GM18505 (cell line): ENCODE measurements around the gene XRN2.

Source experiments
- ATAC-seq: cut with Tn5 transposase; IDR thresholded peaks from one replicate; pipeline ENCODE4 v1.9.1; 2021; ENCODE audit not compliant: unreplicated experiment
- POLR2A ChIP-seq: IDR thresholded peaks from 4 replicates; pipeline ENCODE4 v1.6.1; 2011; ENCODE audit warnings: borderline replicate concordance; ENCODE audit not compliant: insufficient read depth, insufficient read length; ENCODE audit errors: extremely low read depth

The XRN2 gene

DNA sequence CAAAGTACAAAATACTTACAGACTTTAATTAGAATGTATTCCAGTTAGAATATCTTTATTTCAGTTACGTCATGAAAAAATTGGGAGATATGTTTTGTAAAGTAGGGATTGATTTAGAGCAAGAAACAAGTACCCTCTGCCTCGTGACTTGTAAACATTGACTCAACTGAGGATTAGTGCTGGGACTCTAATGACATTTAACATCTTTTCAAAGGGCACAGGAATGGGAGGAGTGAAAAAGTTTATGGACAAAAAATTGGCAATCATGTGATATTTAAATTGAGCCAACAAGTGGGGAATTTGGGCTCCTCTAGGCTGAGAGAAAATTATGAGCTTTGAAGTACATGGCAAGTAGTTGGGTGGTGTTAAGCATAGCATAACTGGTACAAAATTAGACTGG is 68.9 kb downstream of the XRN2 start:
- no peak for TF ChIP-seq POLR2A
- no peak for ATAC-seq

GRCh38 chr20:21373436-21373835 is 70.3 kb downstream of the XRN2 start:
- TF ChIP-seq POLR2A, result no peak
- ATAC-seq, result no peak

DNA sequence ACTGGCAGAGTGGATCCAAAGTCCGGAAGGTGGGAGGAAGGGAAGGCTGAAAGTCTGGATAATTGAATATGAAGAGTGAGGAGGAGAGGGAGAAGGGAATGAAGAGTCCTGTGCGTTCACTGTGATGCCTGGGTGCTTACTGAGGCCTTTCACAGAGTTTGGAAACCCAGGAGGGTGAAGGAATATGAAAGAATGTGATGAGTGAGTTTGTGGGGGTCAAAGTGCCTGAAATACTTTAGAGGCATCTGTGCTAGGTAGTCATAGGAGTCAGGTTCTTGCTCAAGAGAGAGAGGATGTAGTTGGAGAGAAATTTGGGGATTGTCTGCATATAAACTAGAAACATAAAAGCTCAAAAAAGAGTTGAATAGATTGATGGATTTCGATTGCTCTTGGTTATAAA is 73.5 kb downstream of the XRN2 start:
- no peak for ATAC-seq
- no peak for TF ChIP-seq POLR2A

DNA sequence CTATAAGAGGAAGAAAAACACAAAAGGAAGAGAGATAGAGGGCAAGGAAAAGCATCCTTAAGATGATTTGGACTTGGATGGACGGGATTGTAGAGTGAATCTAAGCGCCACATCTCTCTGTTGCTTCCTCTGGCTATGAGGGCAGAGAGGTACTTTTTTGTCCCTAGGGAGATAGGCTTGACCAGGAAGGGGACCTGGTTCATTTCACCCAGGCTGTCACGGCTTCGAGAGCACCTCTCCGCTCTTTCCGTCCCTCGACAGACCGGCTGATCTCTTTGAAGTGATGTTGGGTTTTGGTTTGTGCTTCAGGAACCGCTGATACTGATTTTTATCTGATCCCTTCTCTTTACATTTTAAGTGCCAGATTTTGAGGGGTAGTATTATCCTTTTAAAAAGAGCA is 74.6 kb downstream of the XRN2 start:
- no peak for TF ChIP-seq POLR2A
- ATAC-seq, result no peak

GRCh38 chr20:21378259-21378658 is 75.1 kb downstream of the XRN2 start:
- no peak for ATAC-seq
- TF ChIP-seq POLR2A, result no peak

GRCh38 chr20:21380711-21381110 is 77.6 kb downstream of the XRN2 start:
- no peak for ATAC-seq
- no peak for TF ChIP-seq POLR2A

- no peak for TF ChIP-seq POLR2A
- no peak for ATAC-seq
Observed at GRCh38 chr20:21381619-21382018, 78.5 kb downstream of the XRN2 start.

- ATAC-seq, result no peak
- no peak for TF ChIP-seq POLR2A
Observed at GRCh38 chr20:21384308-21384892, 81.3 kb downstream of the XRN2 start.

DNA sequence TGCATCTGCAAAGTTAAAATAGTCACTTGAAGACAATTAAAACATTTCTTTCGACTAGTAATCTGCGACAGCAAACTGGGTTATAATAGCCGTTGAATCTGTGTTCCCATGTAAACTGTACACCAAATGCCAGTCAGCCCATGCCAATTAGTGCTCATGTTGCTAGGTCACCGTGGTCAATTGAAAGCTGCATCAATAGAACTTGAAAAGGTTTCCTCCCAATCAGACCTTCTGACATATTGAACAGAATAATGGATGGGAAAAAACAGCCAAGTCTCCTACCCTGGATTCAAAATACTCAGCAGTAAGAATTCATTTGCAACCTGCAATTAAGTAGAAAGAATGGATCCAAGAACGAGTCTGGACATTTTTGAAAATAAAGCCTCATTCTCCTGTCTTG is 83.0 kb downstream of the XRN2 start:
- TF ChIP-seq POLR2A, result no peak
- no peak for ATAC-seq

DNA sequence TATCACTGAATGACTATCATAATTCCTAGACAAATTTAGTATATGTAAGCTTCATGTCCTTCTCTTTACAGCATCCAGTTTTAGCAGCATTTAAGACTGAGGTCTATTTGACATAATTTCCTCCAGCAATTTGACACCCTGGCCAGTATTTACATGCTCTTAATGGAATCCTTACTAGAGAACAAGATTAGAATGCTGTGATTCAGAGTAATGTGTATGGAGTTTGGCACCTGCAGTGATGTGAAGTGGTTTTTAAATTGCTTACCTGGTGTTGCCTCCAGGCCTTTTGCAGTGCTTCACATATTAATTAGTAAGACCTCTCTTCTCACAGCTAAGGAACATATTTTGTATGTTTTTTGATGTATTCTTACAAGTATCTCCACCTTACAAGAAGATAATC is 84.4 kb downstream of the XRN2 start:
- TF ChIP-seq POLR2A, result no peak
- no peak for ATAC-seq

DNA sequence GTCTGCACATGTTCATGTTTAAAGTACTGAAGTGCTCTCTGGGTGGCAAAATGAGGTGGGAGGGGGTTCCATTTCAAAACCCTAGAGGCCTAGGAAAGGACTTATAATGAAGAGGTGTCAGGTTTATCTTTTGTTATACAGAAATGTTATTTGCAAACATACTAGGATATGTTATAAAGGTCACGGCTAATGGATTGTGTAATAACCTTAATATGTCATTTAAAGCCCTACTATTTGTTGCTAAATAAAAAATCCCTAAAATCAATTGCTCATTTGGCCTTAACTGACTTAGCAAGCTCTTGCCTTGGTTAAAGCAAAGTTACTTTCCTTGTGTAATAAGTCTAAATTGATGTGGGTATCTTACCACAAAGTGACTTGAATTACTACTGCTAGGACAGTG is 85.4 kb downstream of the XRN2 start:
- ATAC-seq, result no peak
- no peak for TF ChIP-seq POLR2A

DNA sequence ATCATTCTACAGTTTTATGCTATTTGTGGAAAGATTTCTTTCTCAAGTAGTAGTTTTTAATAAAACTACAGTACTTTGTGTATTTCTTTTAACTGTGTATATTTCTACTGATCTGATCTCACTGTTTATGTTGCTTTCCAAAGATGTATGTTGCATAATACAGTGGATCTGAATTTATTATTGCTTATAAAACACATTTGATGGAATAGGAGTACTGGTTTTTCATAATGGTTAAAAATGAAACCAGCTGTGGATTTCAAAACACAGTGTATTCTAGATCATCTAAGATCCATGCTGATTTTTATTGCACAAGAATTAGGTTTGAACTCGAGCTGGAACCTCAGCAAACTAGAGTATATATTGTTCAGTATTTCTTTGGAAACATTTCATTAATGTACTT is 86.2 kb downstream of the XRN2 start:
- TF ChIP-seq POLR2A, result no peak
- no peak for ATAC-seq

GRCh38 chr20:21390768-21391167 is 87.6 kb downstream of the XRN2 start:
- no peak for ATAC-seq
- no peak for TF ChIP-seq POLR2A

DNA sequence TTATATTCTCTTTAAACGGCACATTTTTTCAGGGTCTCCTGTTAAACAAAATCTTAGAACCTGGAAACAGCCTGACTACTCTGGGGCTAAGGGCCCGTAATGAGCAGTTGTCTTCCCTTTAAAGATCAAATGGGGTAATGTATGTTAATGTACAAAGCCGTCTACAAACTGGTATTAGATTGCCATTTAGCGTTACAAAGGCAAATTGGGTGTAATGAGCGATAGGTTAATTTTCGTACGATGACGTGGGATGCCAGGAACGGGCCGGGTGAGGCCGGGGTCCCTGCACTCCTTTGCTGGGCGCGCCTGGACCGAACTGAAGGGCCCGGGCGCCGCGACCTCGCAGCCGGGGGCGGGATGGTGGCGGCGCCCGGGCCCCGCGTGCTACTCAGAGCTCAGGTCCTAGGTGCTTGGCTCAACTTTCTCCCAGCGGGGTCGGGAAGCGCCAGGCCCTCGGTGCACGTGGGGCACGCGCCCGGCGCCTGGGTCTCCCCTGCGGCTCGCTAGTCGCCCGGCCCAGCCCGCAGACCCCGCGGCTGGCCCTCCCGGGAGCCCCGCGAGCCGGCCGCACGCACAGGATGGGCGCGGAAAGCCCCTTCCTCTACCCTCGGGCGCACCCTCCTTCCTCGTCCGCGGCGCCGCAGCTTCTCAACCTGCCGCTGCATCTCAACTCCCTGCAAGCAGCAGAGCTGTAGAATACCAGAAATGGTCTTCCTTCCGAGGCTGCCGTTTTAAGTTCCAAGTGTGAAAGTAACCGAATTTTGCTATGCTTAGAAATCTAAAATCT is 88.2 kb downstream of the XRN2 start:
- ATAC-seq, result no peak
- TF ChIP-seq POLR2A, result no peak
